ENCODE measurements around the gene PROX1. TPM values are rescaled to one million over a fixed set of nuclear protein-coding genes. Genes with fewer than 3 reads are reported as not detected.

Gene PROX1
- total RNA-seq, 2 experiments from 2014 or later, result 0.03 TPM; not detected in 1

- POLR2A ChIA-PET, result interaction anchor here (0.9 to 1.9 kb wide), 2 partner anchors 202 to 315 kb away, joined by 3 to 5 read pairs; no protein-coding TSS in a partner anchor
- Histone ChIP-seq H3K4me1 (ENCODE audit: insufficient read depth, low read length) (peaks cover 47% of the 10 kb centered on the region), H3K36me3 (ENCODE audit: insufficient read depth, low read length) (no peaks in the 10 kb centered on the region), H3K9me3 (ENCODE audit: control insufficient read depth in 1 of 2, insufficient read depth in 1 of 2, low read length in 2 of 2) (peaks cover 0 to 43% of the 10 kb centered on the region in 2 experiments), H3K27me3 (ENCODE audit: control insufficient read depth in 1 of 2, insufficient read depth in 2 of 2, low read length in 2 of 2) (peaks cover 87 to 98% of the 10 kb centered on the region in 2 experiments), H3K4me3 (ENCODE audit: low read length) (no peak overlapping the region), H3K27ac (ENCODE audit: low read depth in 1 of 2, low read length in 2 of 2) (no peak overlapping the region)
- intact Hi-C loops (cut with DNase I, micrococcal nuclease), result loop anchor here in 1 of 2 experiments (2.0 to 10.0 kb wide), 3 partner anchors 133 to 1381 kb away; partner anchors contain the start of gene ATF3
- Mint-ChIP-seq H3K27ac (no peak overlapping the region), H3K9me3 (no peaks in the 10 kb centered on the region), H3K4me1 (ENCODE audit: low read depth) (peaks cover 77% of the 10 kb centered on the region), H3K4me3 (peak overlapping the region; percentile 27), H3K27me3 (peaks cover 95% of the 10 kb centered on the region), H3K36me3 (ENCODE audit: low read depth) (peaks cover 5% of the 10 kb centered on the region)
- CTCF ChIA-PET, result no interaction called here
- ATAC-seq (ENCODE audit: poor library complexity) (no peak), DNase-seq (peak in 2 of 14 experiments; percentile 31 to 47)
- TF ChIP-seq CTCF (IDR thresholded peaks at IDR 0.05), result no peak
Measured at GRCh38 chr1:213985209-213986019, 2.4 kb upstream of the PROX1 start.

DNA sequence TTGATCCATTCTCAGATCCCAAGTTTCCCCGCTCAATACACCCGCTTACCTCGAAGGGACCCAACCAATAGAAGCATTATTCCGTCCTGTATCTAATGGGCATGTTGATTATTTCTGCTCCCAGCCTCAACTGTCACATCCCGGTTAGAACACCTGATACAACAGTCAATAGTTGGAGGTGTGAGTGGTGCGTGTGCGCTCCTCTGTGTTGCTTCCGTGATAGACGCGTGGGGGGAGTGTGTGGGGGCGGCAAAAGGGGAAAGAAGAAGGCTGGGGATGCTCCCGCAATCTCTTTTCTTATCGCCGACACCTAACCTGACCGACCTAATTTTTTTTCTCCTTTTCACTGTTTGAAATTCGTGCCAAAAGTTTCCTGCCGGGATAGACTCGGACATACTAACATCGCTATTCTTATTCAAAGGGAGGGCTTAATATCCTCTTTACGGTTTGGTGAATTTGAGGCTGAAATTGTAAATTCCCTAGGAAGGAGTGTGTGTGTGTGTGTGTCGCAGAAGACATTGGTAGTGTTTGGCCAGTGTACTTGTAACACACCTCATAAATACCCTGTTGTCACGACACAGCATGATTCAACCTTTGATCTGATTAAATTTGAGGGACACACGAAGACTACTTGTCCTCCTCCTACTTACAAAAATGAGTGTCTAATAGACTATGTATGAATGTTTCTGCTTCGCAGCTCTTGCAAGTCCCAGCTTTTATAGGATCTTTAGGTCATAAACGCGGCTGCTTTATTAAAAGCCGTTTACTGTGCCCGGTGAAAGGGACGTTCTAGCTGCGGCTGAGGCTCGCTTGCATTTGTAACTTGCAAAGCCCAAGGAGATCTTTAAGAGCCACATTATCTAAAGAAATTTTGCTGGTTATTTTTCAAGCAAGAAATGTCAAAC is 1.5 kb upstream of the PROX1 start:
- no peak overlapping the region for H3K27ac ChIP-seq (ENCODE audit: low read depth in 1 of 2, low read length in 2 of 2)
- intact Hi-C loops (cut with DNase I, micrococcal nuclease), result loop anchor here in 1 of 2 experiments (2.0 to 10.0 kb wide), 3 partner anchors 133 to 1381 kb away; partner anchors contain the start of gene ATF3
- H3K4me3 Mint-ChIP-seq, result peak overlapping the region; percentile 66
- H3K9me3 Mint-ChIP-seq, result no peaks in the 10 kb centered on the region
- TF ChIP-seq CTCF (IDR thresholded peaks at IDR 0.05), result no peak
- H3K9me3 ChIP-seq (ENCODE audit: control insufficient read depth in 1 of 2, insufficient read depth in 1 of 2, low read length in 2 of 2), result peaks cover 0 to 38% of the 10 kb centered on the region in 2 experiments
- H3K4me3 ChIP-seq (ENCODE audit: low read length), result no peak overlapping the region
- peaks cover 47% of the 10 kb centered on the region for H3K4me1 ChIP-seq (ENCODE audit: insufficient read depth, low read length)
- no peaks in the 10 kb centered on the region for H3K36me3 ChIP-seq (ENCODE audit: insufficient read depth, low read length)
- peaks cover 81 to 98% of the 10 kb centered on the region in 2 experiments for H3K27me3 ChIP-seq (ENCODE audit: control insufficient read depth in 1 of 2, insufficient read depth in 2 of 2, low read length in 2 of 2)
- ChIA-PET CTCF (no interaction called here), POLR2A (interaction anchor here (1.9 kb wide), 1 partner anchor 316 kb away, joined by 5 read pairs; no protein-coding TSS in a partner anchor)
- peaks cover 69% of the 10 kb centered on the region for H3K4me1 Mint-ChIP-seq (ENCODE audit: low read depth)
- peaks cover 5% of the 10 kb centered on the region for H3K36me3 Mint-ChIP-seq (ENCODE audit: low read depth)
- no peak for ATAC-seq (ENCODE audit: poor library complexity)
- peak in 1 of 14 experiments; percentile 14 for DNase-seq
- H3K27me3 Mint-ChIP-seq, result peaks cover 95% of the 10 kb centered on the region
- peak overlapping the region; percentile 85 for H3K27ac Mint-ChIP-seq

- Histone ChIP-seq H3K36me3 (ENCODE audit: insufficient read depth, low read length) (no peaks in the 10 kb centered on the region), H3K4me3 (ENCODE audit: low read length) (no peak overlapping the region), H3K27me3 (ENCODE audit: control insufficient read depth in 1 of 2, insufficient read depth in 2 of 2, low read length in 2 of 2) (peaks cover 76 to 98% of the 10 kb centered on the region in 2 experiments), H3K9me3 (ENCODE audit: control insufficient read depth in 1 of 2, insufficient read depth in 1 of 2, low read length in 2 of 2) (peaks cover 0 to 38% of the 10 kb centered on the region in 2 experiments), H3K27ac (ENCODE audit: low read depth in 1 of 2, low read length in 2 of 2) (no peak overlapping the region), H3K4me1 (ENCODE audit: insufficient read depth, low read length) (peaks cover 47% of the 10 kb centered on the region)
- no peak for ATAC-seq (ENCODE audit: poor library complexity)
- intact Hi-C loops (cut with DNase I, micrococcal nuclease), result loop anchor here in 1 of 2 experiments (1.0 to 10.0 kb wide), 4 partner anchors 134 to 1382 kb away; partner anchors contain the start of gene ATF3
- TF ChIP-seq CTCF (IDR thresholded peaks at IDR 0.05), result no peak
- Mint-ChIP-seq H3K27me3 (peaks cover 95% of the 10 kb centered on the region), H3K27ac (peak overlapping the region; percentile 85), H3K9me3 (no peaks in the 10 kb centered on the region), H3K4me3 (peak overlapping the region; percentile 66), H3K4me1 (ENCODE audit: low read depth) (peaks cover 64% of the 10 kb centered on the region), H3K36me3 (ENCODE audit: low read depth) (peaks cover 5% of the 10 kb centered on the region)
- ChIA-PET POLR2A (no interaction called here), CTCF (no interaction called here)
- DNase-seq, result no peak
Measured at GRCh38 chr1:213986925-213987250, 885 bp upstream of the PROX1 start.
